TTC549 (cell line): Measurements from ENCODE around the gene PIK3CD.
"Not testable (repeated sequence)": the region's sequence is repeated elsewhere in the genome, so short reads cannot be mapped to it uniquely, and the experiment has no call there.

Source experiments
- FAIRE-seq: peaks from 2 replicates; lab custom pipeline; 2012; peaks lifted over from hg19 to GRCh38; lab: Jason Lieb, UNC

The PIK3CD gene

GRCh38 chr1:9654834-9655723 lies 3.5 kb downstream of the PIK3CD start:
- no peak for FAIRE-seq

GRCh38 chr1:9655836-9656235 lies 4.3 kb downstream of the PIK3CD start:
- no peak for FAIRE-seq

GRCh38 chr1:9657521-9658032 lies 6.0 kb downstream of the PIK3CD start:
- FAIRE-seq: no peak

- FAIRE-seq: no peak
These were observed 6.7 kb downstream of the PIK3CD start for GRCh38 chr1:9658199-9658598.

DNA sequence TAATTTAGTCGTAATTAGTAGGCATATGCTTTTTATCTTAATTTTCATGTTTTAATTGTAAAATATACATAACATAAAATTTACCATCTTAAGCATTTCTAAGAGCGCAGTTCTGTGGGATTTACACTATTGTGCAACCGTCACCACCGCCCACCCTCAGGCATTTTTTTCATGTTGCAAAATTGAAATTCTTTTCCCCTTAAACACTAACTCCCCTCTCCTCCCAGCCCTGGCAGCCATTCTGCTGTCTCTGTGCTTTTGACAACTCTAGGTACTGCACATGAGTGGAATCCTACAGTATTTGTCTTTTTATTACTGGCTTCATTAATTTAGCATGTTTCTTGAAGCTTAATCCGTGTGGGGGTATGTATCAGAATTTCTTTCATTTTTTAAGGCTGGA lies 7.8 kb downstream of the PIK3CD start:
- FAIRE-seq: no peak

DNA sequence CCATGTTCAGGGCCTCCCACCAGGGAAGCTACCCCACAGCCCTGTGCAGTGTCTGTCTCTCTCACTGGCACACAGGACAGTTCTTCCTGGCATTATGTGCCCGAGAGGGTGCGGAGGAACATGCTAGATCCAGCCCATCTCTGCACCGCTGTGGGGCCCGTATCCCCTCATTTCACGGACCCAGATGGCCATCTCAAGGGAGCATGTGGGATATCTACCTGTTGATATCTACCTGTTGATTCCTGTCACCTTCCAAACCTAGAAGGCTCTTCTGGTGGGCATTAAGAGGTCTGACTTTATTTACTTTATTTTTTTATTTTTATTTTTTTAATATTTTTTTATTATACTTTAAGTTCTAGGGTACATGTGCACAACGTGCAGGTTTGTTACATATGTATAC lies 11.7 kb downstream of the PIK3CD start:
- no peak for FAIRE-seq

DNA sequence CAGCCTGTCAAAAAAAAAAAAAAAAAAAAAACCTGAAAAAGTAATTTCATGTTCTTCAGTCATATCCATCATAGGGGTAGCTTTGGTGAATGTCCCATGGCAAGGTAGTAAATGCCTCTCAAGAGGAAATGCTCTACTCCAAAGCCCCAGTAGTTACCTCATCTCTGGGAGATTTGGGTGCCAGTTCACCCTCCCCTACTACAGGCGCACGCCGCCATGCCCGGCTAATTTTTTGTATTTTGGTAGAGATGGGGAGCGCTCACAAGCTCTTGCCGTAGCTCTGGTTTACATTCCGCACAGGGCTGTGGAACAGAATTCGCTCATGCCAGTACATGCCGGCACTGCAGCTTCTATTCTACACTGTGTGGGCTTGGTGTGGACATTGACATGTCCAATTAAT lies 13.7 kb downstream of the PIK3CD start:
- no peak for FAIRE-seq

- no peak for FAIRE-seq
These were observed 16.5 kb downstream of the PIK3CD start for GRCh38 chr1:9668080-9668479.

DNA sequence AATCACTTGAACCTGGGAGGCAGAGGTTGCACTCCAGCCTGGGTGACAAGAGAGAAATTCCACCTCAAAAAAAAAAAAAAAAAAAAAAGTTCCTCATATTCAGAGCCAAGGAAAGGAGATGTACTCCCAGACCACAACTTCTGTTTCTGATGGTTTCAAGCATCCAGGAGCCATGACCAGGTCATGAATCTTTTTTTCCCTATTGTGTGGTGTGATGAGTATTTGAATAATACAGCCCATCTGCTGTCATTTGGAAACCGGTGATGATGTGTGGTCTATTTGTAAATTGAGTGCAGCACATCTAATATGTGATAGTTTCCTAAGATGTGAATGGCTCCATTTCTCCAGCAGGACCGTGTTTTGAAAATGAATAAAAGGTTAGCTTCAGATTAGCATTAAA lies 18.6 kb downstream of the PIK3CD start:
- no peak for FAIRE-seq

- FAIRE-seq: no peak
These were observed 20.0 kb downstream of the PIK3CD start for GRCh38 chr1:9671377-9672140.

- no peak for FAIRE-seq
These were observed 20.9 kb downstream of the PIK3CD start for GRCh38 chr1:9672444-9672843.

DNA sequence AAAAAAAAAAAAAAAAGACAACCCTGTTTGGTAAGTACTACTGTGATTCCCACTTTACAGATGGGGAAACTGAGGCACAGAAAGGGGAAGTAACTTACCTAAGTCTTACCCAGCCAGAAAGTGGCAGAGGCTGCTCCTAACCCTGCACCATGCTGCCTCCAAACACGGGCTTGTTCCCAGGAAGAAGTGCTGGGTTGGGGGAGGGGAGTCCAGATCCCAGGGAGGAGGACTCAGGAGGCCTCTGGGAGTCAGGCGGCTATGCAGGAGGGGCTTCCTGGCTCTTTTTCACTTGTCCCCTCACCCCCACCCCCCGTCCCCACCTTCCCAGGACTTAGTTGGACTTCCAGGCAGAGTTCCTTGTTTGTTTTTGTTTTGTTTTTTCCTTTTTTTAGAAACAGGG lies 23.9 kb downstream of the PIK3CD start:
- FAIRE-seq: no peak

- FAIRE-seq: not testable (repeated sequence)
These were observed 24.6 kb downstream of the PIK3CD start for GRCh38 chr1:9676128-9676527.

DNA sequence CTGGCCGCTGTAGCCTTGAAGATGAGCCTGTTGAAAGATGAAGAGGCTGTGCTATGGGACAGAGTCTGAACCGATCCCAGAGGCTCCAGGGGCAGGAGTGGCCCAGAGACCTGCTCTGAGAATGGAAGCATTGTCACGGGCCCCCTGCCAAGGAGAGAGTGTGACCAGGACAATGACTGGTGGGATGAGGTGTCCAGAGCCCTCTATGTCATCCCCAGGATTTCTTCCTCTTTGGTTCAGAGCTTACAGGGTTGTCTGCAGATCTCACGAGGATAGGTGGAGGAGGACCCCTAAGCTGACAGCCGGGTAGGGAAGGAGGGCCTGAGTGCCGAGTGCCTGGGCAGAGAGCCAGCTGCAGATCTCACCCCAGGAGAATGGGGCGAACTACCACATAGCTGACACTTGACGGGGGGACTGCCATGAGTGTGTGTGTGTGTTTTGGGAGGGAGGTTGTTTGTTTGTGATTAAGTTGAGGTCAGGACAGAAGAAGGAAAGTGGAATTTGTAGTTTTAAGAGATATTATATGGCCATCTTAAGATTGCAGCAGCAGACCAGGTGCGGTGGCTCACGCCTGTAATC lies 25.4 kb downstream of the PIK3CD start:
- FAIRE-seq: no peak

GRCh38 chr1:9680091-9680490 lies 28.6 kb downstream of the PIK3CD start:
- no peak for FAIRE-seq

DNA sequence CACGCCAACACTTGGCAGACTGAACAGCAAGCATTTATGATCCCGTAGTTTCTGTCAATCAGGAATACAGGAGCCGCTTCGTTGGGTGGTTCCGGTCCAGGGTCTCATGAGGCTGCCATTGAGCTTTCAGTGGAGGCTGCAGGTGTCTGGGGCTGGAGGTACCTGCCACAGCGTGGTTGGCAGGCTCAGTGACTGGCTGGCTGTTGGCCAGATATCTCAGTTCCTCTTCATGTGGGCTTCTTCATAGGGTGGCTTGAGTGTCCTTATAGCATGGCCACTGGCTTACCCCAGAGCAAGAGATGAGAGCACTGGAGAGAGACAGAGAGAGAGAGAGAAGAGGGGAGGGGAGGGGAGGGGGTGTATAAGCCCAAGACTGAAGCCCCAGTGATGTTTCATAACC lies 29.3 kb downstream of the PIK3CD start:
- no peak for FAIRE-seq

- no peak for FAIRE-seq
These were observed 33.3 kb downstream of the PIK3CD start for GRCh38 chr1:9684801-9685200.

- FAIRE-seq: no peak
These were observed 35.8 kb downstream of the PIK3CD start for GRCh38 chr1:9687120-9687873.

- no peak for FAIRE-seq
These were observed 36.5 kb downstream of the PIK3CD start for GRCh38 chr1:9687874-9688582.

GRCh38 chr1:9688599-9688998 lies 37.1 kb downstream of the PIK3CD start:
- FAIRE-seq: no peak

GRCh38 chr1:9689011-9689706 lies 37.6 kb downstream of the PIK3CD start:
- no peak for FAIRE-seq
